ENCODE results near the gene ZDHHC5.
A peak's percentile ranks its signal among the peaks of the same experiment; 100 is the strongest.
"Not testable (repeated sequence)": the region's sequence is repeated elsewhere in the genome, so short reads cannot be mapped to it uniquely, and the experiment has no call there.

The ZDHHC5 gene

GRCh38 chr11:57644748-57645688, 22.9 kb upstream of the ZDHHC5 start:
- peak; percentile 70 for DNase-seq

- DNase-seq = no peak
Measured at GRCh38 chr11:57645689-57646085, 22.2 kb upstream of the ZDHHC5 start.

GRCh38 chr11:57646194-57646798, 21.6 kb upstream of the ZDHHC5 start:
- DNase-seq = no peak

GRCh38 chr11:57646799-57647303, 21.1 kb upstream of the ZDHHC5 start:
- DNase-seq = no peak

- no peak for DNase-seq
Measured at GRCh38 chr11:57647372-57647771, 20.5 kb upstream of the ZDHHC5 start.

GRCh38 chr11:57647960-57648800, 19.7 kb upstream of the ZDHHC5 start:
- DNase-seq = no peak

- DNase-seq = no peak
Measured at GRCh38 chr11:57648801-57649735, 18.8 kb upstream of the ZDHHC5 start.

GRCh38 chr11:57649826-57650738, 17.8 kb upstream of the ZDHHC5 start, which contains the start of gene YPEL4:
YPEL4 (minus strand) TSS chr11:57649912; CDS start chr11:57647107, 2,805 bp downstream.
- DNase-seq = peak; percentile 64

- no peak for DNase-seq
Measured at GRCh38 chr11:57650739-57651090, 17.2 kb upstream of the ZDHHC5 start.

- no peak for DNase-seq
Measured at GRCh38 chr11:57651408-57651807, 16.5 kb upstream of the ZDHHC5 start.

- DNase-seq = not testable (repeated sequence)
Measured at GRCh38 chr11:57652230-57652629, 15.7 kb upstream of the ZDHHC5 start.

GRCh38 chr11:57652662-57653061, 15.3 kb upstream of the ZDHHC5 start:
- no peak for DNase-seq

GRCh38 chr11:57653163-57653562, 14.8 kb upstream of the ZDHHC5 start:
- DNase-seq = no peak

- no peak for DNase-seq
Measured at GRCh38 chr11:57656885-57657193, 11.1 kb upstream of the ZDHHC5 start.

GRCh38 chr11:57657194-57658022, 10.5 kb upstream of the ZDHHC5 start, which contains the start of gene CLP1:
CLP1 (plus strand) TSS chr11:57657762; CDS start chr11:57659477, 1,715 bp downstream.
- DNase-seq = peak; percentile 96

- DNase-seq = no peak
Measured at GRCh38 chr11:57658023-57658361, 9.9 kb upstream of the ZDHHC5 start.

GRCh38 chr11:57659669-57660068, 8.2 kb upstream of the ZDHHC5 start:
- DNase-seq = no peak

- no peak for DNase-seq
Measured at GRCh38 chr11:57662893-57663292, 5.0 kb upstream of the ZDHHC5 start.

- no peak for DNase-seq
Measured at GRCh38 chr11:57663975-57664374, 3.9 kb upstream of the ZDHHC5 start.

GRCh38 chr11:57667117-57667735, 688 bp upstream of the ZDHHC5 start:
- DNase-seq = peak; percentile 85
